ENCODE measurements around the gene REEP3.
"Not testable (repeated sequence)": the region's sequence is repeated elsewhere in the genome, so short reads cannot be mapped to it uniquely, and the experiment has no call there.

REEP3 gene

GRCh38 chr10:63553473-63553872, 32.3 kb downstream of the REEP3 start:
- no peak for DNase-seq

GRCh38 chr10:63554657-63555056, 33.5 kb downstream of the REEP3 start:
- no peak for DNase-seq

DNA sequence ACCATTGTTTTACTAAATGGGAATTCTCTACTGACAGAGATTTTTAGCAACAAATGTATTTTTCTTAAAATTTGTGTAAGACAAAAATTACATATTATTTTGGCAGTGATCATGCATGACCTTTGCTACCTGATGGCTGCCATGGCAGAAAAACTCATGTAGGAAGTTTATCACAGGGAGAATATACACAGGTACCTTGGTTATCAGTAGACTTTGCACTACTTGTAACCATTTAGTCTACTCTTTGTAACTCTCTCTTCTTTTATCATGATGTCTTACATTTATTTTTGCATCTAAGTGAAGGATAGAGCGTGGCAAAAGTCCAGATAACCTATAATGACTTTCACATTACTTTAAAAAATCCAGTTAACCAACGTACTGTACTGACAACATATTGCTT, 34.1 kb downstream of the REEP3 start:
- DNase-seq: no peak

DNA sequence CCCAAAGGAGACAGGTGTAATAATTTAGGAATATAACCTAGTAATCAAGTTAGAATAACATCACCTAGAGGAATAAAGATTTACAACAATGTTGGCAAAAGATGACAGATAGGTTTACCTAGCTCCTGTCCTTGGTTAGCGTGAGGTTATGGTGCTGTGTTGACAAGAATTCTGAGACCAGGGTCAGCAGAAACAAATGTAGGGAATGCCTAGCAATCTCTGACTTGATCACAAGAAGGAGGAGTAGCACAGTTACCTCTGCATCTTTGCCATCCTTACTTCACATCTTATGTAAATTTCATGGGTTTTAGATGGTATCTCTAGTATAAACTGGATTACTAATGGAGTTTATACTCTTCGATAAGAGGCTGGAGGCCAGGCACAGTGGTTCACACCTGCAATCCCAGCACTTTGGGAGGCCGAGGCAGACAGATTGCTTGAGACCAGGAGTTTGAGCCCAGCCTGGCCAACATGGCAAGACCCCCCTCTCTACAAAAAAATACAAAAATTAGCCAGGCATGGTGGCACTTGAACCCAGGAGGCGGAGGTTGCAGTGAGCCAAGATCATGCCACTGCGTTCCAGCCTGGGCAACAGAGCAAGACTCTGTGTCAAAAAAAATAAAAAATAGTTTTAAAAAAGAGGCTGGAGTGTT, 37.1 kb downstream of the REEP3 start:
- no peak for DNase-seq

DNA sequence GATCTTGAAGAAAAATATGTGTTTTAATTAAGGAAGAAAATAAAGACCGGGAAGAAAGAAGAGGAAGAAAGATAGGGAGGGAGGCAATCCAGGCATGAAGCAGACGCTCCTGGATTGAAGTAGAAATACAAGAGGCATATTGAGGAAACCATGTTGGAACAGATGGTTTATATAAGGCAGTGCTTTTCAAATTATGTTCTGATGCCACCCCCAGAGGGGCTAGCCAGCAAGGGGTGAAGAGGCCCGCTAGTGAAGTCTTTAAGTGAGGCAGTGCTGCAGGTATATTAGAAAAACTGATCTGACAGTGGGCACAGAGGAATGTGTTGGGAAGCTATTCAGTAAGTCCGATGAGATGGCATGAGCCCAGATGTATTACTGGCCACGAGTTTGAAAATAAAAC, 40.1 kb downstream of the REEP3 start:
- DNase-seq: no peak

GRCh38 chr10:63562391-63562790, 41.2 kb downstream of the REEP3 start:
- no peak for DNase-seq

DNA sequence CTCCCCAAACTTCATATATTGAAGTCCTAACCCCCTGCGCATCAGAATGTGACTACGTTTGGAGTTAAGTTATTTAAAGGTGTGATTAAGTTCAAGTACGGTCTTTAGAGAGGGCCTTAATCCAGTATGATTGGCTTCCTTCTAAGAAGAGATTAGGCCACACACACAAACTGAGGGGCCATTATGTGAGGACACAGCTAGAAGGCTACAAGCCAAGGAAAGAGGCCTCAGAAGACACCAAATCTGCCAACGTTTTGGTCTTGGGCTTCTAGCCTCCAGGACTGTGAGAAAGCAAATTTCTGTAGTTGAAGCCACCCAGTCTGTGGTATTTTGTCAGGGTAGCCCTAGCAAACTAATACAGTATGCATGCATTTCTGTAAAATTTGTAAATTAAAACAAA, 41.7 kb downstream of the REEP3 start:
- no peak for DNase-seq

DNA sequence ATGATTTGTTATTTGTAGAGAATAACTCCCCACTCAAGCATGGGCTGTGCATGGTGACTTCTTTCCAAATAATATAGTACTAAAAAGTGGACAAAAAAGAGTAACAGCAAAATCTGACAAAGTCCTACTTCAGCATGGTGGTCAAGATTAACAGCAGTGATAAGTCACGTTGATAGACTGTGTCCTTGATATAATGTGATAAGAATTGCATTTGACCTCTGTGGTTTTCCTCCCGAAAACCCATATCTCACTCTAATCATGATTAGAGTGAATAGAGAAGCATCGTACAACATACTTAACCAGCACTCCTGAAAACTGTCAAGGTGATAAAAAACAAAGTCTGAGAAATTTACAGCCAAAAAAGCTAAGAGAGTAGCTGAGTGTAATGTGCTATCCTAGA, 42.4 kb downstream of the REEP3 start:
- DNase-seq: no peak

- not testable (repeated sequence) for DNase-seq
Measured at GRCh38 chr10:63564731-63565130, 43.5 kb downstream of the REEP3 start.

- no peak for DNase-seq
Measured at GRCh38 chr10:63573068-63573697, 52.0 kb downstream of the REEP3 start.

GRCh38 chr10:63574011-63574410, 52.8 kb downstream of the REEP3 start:
- no peak for DNase-seq

DNA sequence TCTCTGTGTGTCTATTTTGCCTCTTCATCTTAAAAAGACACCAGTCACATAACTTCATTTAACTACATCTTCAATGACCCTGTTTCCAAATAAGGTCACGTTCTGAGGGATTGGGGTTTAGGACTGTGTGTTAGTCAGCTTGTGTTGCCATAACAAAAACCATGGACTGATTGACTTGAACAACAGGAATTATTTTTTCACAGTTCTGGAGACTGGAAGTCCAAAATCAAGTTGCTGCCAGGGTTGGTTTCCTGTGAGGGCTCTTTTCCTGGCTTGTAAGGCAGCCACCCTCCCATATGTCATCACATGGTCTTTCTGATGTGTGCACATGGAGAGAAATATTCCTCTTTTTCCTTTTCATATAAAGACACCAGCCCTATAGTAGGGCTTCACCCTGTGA, 55.3 kb downstream of the REEP3 start:
- no peak for DNase-seq

DNA sequence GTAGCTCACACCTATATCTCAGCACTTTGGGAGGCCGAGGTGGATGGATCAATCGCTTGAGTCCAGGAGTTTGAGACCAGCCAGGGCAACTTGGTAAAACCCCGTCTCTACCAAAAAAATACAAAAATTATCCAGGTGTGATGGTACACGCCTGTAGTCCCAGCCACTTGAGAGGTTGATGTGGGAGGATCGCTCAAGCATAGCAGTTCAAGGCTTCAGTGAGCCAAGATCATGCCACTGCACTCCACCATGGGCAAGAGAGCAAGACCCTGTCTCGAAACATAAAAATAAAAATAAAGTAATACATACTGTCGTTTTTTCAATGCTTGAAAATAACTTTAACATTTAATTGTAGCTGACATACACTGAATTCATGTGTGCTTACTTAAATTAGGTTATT, 57.3 kb downstream of the REEP3 start:
- no peak for DNase-seq

DNA sequence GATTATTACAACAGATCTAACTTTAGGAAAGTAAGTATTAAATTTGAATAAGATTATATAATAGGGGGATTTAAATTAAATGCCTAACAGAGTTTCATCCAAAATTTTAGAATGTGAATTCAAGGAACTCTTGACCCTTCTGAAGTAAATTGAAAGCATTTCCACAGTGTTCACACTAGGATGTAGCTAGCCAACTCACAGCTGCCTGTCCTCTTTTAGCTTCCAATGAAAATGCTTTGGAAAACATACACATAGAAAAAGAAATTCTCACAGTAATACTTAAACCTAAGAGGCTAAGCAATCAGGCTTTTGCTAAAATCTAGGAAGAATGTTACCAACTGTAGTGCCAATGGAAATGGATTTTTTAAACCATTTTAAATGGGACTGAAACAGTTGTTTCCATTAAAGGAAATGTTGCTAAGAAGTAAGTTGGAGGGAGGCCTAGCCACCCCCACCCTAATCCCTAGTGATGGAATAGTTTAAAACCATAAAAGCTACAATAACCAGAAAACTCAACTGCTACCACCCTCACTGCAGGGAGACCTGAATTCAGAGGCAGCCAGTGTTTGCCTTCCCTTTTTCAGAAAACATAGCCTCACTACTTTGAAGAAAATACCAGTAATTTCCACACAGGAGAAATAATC, 58.3 kb downstream of the REEP3 start:
- no peak for DNase-seq

DNA sequence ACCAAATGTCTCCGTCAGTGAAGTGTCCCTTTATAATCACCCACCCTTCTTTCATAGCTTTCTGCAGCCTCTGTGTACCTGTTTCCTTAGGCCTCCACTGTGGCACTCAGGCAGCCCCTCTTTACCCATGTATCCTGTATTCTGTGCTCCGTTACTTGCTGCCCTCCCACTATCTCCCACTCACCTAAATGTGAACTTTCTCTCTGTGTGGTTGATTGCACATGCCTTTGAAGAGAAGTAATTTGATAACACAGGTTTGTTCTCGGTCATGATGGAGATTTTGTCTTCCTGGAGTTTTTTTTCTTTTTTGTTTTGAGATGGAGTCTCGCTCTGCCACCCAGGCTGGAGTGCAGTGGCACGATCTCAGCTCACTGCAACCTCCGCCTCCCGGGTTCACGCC, 61.5 kb downstream of the REEP3 start:
- DNase-seq: no peak

DNA sequence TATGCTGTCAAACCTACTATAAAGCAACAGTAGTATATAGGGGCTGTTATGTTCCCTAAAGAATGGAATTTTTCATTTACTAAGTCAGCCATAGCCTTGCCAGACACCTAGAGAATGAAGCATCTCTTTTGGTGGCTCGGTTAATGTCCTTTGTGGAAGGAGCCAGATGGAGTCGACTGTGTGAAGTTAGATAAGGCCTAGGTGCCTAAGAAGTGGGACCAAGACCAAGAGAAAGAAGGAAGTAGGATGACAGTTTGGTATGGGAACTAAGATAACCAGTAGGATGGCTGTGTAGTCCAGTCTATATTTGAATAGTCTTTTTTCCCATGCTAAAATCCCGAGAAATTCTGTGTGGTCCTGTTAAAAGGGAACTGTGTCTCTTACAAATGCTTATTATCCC, 62.2 kb downstream of the REEP3 start:
- no peak for DNase-seq

- no peak for DNase-seq
Measured at GRCh38 chr10:63583909-63584724, 62.9 kb downstream of the REEP3 start.

- no peak for DNase-seq
Measured at GRCh38 chr10:63584725-63585035, 63.5 kb downstream of the REEP3 start.

DNA sequence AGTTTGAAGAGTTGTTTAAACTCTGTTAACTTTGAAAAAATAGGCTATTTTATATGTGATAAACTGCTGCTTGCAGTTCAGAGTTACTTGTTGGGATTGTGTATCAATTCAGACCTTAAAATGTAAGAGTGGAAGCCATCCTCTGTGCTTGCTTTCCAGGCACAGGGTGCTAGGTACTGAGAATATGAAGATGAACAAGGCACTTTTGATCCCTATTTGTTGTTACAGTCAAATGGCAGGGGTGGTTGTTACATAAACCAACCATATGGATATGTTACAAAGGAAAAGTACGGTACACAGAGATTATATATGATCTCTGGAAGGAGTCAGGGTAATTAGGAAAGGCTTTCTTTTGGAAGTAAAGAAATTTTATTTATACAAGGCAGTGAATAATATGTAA, 63.8 kb downstream of the REEP3 start:
- DNase-seq: no peak

DNA sequence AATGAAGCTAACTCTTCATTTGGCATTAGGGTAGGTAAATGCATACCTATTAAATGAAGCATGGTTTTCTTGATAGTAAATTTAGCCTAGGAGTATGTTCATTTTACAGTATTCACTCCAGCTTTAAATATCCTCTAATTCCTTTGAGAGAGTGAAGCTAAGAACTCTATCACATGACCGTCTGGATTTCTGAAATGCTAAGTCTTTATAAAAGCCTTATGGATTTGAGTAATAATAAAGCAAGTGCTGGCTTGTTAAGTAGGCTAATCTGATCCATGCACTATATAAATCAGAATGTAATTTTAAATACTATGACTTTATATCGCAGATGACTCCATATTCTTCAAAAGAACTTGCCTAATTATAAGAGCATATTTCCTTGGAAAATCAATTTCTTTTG, 64.8 kb downstream of the REEP3 start:
- DNase-seq: no peak

- DNase-seq: no peak
Measured at GRCh38 chr10:63587191-63587590, 66.0 kb downstream of the REEP3 start.

DNA sequence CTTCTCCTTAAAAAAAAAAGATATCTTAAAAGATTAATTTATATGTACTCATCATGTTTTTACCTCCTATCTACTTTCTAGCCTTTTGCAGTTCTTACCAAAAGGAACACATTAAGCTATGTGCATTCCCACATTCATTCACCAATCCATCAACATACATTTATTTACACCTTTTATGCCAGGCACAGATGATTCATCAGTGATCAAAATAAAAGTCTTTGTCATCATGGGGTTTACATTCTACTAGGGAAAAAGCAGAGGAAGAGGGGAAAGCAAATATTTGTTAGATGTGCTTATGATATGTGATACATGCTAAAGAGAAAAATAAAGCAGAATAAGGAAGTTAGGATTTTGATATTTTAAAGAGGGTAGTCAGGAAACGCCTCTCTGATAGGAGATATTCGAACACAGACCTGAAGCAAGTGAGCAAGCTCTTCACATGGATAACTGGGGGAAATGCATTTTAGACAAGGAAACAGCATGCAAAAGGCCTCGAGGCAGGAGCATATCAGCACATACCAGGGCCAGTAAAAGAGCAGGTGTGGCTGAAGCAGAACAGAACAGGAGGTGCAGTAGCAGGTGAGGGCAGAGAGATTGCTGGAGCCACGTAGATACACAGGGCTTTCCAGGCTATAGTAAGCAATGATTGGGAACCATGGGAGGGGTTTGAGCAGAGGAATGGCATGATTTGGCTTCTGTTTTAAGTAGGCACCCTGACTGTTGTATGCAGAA, 67.4 kb downstream of the REEP3 start:
- peak; percentile 69 for DNase-seq

Measured in islet precursor cell (in vitro differentiated cells).